Activated gamma-delta T cell treated with Interleukin-2 at 50 U/mL for 16 hours (primary cell): ENCODE results near the gene MACROD2.

Experiments
- DNase-seq: peaks from one replicate; pipeline ENCODE4 v3.0.0-alpha.2; 2020

The MACROD2 gene

DNA sequence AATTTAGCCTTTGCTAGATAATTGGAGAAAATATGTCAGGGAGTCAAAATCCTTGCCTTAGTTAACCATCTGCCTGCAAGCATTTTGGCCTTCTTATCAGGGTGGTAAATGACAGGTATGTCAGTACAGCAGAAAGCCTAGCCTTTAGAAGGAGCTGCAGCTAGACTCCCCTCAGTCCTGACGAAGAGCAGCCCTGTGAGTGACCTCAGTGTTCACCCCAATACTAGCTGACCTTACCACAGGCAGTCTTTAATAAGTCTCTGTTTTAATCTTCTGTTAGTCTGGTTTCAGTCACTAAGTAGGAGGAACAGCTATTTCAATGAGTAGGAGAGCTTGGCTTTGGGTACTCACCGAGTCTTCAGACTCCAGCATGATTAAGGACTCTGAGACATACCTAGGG is 682.1 kb downstream of the MACROD2 start:
- no peak for DNase-seq

DNA sequence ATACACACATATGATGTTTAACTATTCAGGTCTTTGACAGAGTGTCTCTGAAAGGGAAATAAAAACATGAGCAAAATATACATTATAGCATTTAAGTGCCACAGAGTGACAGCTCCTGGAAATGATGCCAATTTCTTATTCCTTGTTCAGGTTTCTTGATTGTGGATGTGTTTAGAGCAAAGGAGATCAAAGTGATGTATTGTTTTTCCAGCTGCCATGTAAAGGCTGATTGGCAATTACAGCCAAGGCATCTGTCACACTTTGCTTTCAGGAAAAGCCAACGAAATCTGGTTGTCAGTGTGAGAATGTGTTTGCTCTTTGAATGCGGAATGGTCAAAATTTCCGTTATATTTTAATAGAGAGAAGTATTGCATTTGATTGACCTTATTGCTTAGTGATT is 689.9 kb downstream of the MACROD2 start:
- DNase-seq, result no peak

DNA sequence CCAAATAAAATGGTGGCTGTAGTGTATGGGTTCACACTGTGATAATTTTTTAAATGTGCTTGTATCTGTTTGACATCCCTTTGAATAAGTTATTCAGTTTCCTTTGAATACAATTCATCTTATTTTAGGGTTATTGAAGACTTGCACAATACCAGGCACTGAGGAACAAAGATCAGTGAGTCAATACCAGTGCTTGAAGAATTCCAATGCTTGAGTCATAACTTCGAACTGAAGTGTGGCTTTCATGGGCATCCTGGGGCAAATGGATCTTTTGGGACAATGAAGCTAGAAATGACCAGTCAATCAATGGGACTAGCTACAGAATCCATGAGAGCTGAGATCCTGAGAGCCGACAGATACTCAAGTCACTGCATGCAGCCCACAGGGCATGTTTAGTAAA is 692.0 kb downstream of the MACROD2 start:
- no peak for DNase-seq

DNA sequence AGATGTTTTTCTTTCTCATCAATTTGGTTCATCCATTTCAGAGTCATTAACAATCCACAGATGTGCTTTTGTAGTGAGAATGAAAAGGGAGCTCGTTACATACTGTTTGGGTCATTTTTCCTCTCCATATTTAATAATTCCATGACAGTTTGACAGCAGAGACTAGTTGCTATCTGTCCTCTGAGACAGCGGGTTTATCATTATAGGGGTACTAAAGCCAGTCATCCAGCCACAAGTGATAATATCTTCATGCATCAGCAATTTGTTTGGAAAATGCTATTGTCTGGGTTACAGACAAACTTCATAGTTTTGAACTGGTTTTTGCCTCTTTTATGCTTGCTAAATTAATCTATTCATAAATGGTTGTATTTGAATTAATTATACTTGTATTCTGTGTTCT is 692.7 kb downstream of the MACROD2 start:
- no peak for DNase-seq

DNA sequence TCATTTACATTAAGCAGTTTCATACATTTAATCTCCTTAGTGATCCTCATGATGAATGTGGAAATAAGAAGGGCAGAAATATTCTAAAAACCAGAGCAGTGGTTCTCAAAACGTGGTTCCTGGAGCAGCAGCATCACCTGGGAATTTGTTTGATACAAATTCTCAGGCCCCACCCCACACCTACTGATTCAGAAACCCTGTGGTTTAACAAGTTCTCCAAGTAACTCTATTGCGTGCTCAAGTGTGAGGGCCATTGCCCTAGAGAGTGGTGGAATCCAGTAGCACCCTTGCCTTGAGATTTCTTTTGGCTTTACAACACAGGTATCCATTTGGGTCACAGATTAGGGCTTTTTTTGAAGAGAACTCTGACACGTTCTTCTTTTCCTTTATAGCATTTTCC is 696.7 kb downstream of the MACROD2 start:
- DNase-seq, result no peak

DNA sequence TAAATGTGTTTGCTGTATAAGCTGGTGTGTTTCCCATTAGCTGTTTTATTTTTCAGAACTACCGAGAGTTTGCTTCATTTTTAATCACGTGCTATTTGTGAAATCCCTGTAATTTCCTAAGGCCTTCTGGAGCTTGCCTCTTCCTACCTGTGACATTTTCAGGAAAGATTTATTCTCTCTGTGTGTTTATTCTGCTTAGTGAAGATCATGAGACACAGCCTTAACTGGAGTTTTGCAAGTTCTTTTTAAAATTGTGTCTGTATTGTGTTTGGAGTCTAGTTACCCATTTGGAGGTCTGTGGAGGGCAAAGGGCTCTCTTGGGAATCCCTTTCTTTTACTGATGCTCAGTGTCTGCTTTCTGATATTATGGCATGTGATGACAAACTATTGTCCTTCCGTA is 701.2 kb downstream of the MACROD2 start:
- DNase-seq, result no peak

DNA sequence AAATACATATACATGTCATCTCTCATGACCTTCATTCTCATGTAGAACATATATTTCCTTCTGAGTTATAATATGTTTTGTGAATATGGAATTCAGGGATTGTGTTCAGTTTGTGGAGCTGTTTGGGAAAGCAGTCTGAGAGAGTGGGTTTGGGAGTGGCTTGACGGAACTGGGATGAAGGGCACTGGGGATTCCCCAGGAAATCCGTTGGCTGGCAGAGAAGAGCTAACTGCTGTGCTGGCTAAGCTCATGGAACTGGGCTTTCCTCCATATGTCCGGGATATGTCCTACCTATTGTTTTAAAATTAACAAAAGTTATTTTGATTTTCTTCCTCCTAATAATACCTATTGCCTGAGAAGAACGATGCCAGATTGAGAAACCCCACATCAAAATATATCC is 701.6 kb downstream of the MACROD2 start:
- no peak for DNase-seq

DNA sequence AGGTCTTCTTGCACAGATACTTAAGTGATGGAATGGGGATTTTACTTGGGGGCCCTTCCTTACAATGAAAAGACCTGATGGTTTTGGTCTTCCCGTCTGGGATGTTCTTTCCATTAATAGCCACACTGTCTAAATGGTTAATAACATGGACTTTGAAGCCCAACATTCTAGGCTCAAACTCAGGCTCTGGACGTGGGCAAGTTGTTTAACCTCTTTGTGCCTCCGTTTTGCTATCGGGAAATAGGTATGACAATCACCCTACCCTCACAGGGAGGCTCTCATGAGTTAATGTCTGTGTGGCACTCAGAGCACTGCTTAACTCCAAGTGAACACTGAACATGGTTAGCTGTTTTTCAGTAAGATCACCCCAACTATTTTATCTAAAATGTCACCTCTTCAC is 702.8 kb downstream of the MACROD2 start:
- no peak for DNase-seq

DNA sequence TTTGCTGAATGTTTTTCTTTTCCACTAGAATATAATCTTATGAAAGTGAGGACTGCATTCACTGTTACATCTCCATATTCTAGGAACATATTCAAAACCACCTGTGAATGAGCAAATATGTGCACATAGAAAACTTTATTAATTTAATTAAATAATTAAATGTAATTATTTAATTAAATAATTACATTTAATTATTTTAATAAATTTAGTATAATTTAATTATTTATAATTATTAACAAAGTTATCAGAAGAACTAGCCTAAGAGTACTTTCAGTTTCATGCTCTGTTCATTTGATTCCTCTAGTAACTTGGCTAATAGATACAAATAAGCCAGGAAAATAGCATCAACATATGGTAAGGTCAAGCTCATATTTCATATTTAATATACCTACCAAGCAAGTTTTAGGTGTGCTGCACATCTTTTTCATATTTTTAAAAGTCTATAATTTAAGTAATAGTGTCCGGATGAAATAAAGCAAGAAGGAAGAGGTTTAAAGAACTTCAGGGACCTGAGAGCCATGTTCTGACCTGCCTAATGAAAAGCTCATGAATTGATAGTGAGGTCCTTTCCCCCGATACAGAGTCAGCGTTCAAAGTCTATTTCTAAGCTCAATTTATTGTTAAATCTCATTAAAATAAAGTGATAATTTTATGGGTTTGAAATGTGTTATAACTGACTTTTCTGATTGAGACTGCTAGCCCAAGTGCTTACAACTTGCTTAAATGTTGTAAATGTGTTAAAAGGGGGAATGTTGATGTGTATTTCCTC is 703.5 kb downstream of the MACROD2 start:
- DNase-seq, result no peak

DNA sequence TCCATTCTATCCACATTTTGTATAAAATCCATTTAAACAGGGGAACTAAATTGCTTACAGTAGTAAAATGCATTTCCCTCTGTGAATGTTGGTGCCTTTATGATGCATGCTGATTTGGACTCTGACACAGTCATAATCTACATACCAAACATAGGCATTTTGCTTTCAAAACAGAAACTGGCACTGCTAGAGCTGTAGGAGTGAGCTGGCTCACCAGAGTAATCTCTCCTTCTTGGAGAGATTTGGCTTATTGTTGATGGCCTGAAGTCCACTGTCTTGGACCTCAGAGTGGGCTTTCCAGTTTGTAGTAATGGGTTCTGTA is 705.3 kb downstream of the MACROD2 start:
- no peak for DNase-seq

DNA sequence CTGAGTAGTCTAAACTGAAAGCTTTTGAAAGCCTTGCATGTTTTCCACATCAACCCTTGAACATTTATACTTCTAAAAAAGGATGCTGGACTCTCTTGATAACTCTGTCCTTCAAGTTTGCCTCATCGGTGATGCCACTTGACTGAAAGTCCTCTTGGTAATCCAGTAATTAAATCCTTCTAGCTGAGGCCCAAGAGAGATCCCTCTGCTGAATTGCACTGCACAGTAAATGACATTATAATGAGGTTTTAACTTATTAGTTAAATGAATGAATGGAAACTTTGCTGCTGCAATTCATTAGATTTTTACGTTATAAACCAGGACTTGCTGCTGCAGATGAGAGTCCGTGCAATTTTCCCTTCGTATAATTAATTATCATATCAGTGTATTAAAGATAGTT is 706.0 kb downstream of the MACROD2 start:
- no peak for DNase-seq

DNA sequence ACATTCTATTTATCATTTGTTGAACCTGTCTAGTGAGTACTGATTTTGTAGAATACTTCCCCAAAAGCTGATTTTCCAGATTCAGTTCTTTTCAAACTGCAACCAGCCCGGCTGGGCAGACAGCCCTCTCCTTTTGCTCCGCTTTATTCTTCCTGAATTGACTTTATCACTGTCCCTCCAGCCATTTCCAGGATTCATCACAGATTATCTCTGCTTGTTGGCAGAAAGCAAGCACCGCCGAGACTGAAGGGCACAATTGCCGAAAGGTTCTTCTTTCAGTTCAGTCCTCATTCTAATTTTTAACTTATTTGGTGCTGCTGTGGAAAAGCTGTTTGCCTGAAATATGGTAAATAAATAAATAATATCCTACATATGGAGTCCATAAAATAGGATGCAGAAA is 711.2 kb downstream of the MACROD2 start:
- DNase-seq, result no peak

DNA sequence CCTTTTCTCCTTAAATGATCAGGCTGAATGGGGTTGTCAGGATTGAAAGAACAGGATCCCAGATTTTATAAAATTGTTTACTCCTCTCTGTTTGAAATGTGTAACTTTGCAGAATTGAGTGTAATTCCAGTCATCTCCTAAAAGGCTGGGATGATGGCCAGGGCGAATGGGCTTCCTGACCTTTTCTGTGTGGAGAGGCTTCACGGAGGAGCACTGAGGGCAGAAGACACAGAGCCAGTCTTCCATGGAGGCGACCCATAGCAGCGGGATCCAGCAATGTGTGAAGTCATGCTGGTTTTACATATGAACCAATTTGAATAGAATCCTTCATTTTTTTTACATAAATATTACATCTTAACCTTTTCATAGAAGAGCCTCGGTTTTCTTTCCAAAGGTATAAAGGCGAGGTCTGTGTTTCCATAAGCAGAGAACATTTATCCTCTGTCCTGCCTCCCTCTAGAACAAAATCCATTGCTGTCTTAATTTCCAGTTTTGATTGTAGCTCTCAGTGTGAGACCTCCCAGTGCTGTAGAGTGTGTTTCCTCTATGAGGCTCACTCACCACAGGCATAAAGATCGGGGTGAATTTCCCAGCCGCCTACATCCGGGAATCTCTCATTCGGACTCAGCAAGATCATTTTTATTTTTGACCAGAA is 711.8 kb downstream of the MACROD2 start:
- DNase-seq, result no peak

DNA sequence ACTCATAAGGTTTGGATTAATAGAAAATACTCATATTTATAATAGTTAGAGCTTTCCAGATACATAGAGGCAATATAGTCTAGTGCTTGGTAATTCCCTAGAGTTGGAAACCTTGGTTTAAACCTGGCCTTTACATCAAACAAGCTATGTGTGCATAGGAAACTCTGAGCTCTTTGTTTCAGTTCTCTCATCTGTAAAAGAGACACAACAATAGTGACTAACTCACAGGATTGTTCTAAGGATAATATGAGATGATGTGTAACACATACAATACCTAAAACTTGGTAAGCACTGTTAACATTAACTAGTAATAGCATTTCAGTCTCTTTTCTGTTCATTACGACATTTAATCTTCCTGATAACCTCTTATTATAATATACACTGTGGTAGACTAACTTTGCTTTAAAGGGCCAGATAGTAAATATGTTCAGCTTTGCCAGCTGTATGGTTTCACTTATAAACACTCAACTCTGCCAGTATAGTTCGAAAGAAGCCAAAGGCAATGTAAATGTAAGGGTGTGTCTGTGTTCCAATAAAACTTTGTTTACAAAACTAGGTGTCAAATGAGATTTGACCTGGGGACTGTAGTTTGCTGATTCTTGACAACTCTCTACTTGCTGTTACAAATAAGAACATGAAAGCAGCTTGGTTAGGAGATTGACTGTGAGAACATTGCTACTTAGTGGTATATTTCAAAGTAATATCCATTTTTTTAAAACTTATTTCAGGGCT is 712.7 kb downstream of the MACROD2 start:
- DNase-seq, result no peak

DNA sequence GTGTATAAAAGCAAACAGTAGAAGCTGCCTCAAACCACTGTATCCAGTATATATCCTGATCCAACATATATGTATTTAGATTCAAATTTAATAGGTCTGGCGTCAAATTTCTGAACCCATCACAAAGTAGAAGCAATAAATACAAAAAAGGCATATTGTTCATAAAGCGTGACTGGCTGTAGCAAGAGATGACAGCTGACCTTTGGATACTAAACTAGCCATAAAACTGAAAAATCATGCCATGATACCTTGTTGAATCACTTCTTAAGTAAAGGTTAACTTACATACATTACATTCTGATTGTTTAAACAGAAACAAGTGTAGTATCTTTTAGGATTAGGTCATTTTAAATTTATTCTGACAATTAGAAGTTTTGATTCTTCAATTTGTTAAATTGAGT is 714.1 kb downstream of the MACROD2 start:
- no peak for DNase-seq

DNA sequence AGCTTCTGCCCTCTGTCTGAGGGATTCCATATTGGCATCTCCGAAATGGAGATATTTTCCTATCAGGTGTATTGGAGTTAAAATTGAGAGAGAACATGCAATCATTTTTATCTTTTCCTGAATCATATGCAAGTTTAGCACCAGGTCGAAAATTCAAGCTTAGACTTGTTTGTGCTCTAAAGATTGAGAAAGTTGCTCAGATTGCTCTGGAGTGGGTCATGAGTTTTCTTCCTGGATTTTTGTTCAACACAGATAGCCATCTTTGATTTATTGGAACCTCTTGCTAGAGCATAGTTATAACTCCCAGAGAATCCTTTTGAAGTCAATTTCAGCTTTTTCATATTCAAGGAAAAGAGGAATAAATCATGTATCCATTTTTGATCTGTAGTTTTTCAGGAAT is 715.6 kb downstream of the MACROD2 start:
- DNase-seq, result no peak

DNA sequence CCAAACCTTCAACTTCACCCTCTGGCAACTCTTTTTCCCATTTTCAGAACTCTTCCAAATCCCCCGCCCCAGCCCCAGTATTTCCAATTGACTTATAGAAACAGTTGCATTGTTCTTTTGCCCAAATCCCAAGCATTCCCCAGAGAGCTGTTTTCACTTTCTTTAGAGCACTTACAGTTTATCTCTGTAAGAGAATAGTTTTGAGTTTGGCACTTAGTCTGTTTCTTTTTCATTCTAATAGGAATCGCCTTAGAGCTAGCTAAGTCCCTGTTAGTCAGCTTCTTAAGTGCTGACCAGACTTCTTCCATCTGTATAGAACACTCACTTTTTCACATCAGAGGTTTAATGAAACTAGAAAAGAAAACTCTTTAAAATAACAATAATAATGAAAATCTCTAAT is 716.3 kb downstream of the MACROD2 start:
- DNase-seq, result no peak

DNA sequence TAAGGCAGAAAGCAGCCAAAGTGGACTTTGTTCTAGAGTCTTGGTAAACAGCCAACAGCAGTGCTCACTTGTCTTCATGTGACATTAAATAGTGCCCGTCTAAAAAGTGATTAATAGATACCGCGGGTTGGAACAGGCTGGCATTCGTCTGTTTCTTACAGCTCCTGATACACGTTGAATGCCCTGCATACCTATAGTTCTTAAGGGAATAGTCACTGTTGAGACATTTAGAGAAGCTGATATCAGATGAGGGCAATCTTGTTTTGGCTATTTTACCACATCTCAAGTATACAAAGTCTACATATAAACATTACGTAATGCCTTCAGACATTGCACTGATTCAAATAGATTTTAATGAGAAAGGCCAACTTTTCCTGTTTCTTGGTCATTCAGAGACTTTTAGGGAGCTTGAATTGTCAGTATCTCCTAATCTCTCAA is 717.0 kb downstream of the MACROD2 start:
- DNase-seq, result no peak

DNA sequence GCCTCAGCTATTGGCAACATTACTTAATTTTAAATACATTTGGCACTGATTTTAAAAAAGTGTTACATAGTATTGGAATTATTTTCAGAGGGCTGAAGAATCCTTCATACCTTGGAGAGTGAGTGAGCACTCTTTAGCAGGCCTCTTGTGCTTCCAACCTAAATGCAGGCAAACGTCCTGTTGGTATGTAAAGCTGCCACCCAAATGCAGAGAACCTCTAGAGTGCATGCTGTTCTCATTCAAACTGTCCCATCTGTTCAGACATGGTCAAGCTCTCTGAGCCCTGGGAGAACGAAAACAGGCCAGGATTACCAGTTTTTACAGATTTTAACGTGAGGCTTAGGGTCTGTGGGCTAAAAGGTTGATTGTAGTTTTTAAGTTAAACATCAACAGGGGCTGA is 720.1 kb downstream of the MACROD2 start:
- no peak for DNase-seq

DNA sequence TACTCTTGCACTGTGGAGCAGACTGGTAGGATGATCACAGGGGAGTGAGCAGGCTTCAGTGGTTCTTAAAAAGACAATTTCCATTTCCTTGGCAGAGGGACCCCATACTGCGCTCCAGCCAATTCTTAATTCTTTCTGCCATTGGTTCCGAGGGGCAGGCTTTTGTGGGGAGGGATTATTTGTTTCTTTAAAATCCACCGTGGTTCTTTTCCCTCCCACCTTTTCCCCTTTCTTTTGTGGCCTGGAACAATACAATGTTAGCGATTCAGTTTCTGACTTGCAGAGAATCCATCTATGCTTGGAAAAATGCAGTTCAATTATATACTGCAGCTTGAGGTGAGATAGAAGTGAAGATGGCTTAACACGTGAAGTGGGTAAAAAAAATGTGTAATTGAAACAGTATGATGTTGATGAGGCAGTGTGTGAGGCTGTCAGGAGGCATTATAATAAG is 721.1 kb downstream of the MACROD2 start:
- no peak for DNase-seq

DNA sequence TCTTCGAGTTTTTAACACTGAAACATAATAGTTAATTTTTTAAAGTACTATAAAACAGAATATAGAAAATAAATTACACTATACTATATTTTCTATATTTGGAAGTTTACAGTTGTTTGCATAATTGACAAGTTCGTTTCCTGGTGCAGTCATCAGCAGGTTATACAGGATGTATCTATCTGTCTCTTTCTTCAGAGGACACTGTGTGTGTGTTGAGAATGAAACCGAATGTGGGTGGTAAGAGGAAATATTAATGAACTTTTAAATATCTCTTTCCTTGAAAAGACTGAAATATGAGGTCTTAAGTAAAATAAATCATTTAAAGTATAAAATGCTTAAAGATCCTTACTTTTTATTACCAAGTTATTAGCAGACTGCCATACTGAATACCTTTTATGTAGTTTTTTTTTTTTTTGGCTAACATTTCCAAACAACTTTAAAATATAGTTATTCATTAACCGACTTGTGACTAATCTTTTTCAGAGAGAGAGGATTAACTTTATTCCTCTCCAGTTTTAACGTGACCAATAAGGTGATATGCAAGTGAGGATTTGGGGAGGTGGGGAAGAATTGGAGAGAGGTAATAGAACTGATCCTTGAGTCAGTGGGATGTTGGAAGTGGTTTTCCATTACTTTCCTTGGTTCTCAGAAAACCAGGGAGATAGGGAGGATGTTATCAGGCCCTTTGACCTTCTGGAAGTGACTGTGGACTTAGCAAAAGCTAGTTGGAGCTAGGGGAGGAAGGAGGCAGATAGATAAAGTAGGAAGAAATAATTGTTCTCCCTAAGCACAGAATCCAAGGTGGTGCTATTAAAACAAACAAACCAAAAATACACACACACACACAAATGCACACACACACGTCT is 722.1 kb downstream of the MACROD2 start:
- DNase-seq, result no peak

DNA sequence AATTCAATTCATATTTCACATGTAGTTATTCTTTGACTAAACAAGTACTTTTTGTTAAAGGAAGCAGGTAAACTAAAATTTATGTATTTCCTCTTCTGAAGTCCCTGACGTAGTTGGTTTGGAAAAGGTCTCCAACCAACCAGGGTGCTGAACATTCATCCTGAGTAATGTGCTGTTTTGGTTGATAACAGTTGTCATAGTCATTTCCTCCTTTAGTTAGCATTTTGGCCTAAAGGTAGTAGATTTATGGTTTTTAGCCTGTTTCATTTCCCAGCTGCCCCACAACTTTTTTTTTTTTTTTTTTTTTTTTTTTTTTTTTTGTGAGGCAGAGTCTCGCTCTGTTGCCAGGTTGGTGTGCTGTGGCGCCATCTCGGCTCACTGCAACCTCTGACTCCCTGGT is 724.9 kb downstream of the MACROD2 start:
- no peak for DNase-seq

DNA sequence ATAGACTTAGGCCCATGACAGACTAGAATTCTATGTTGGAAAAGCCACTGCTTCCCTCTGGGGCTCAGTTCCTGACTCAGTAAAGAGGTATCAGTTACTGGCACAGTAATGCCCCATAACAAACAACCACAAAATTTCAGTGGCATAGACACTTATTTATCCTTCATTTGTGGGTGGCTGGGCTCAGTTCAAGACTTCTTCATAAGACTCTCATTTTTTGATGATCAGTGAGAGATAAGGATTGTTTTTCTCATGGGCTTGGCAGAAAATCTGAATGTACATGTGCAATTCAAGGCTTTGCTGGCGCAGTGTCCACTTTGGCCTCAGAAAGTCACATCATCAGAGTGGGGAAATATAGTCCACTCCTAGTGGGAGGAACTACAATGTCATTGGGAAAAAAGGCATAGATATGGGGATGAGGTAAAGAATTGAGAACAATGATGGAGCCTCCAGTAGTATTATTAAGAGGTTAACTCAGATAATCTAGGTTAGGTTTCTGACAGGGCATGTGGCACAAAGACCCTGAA is 726.7 kb downstream of the MACROD2 start:
- no peak for DNase-seq
